ENCODE results near the gene TCEA2.

TCEA2 gene

GRCh38 chr20:64090165-64090564, 27.2 kb downstream of the TCEA2 start:
- DNase-seq, result peak in 32 of 56 donors; percentile 16 to 74 (median 35)

DNA sequence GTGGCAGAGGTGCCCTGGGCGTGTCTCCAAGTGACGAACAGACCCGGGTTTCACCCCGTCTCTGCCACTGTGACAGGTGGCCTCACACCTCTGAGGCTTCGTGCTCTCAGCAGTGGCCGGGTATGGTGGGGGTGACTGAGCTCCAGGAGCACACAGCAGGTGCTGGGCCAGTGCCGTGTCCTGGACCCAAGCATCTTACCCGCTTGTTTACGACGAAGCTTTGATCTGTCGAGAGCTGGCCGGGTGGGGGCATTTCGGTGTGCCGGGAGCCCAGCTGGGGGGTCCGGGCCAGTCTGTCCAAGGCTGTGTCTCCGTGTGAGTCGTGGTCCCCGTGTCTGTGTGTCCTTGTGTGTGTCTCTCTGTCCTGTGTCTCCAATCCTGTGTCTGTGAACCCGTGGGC, 28.3 kb downstream of the TCEA2 start:
- DNase-seq, result no peak

GRCh38 chr20:64091770-64092169, 28.8 kb downstream of the TCEA2 start:
- peak in 16 of 56 donors; percentile 7 to 58 (median 32) for DNase-seq

GRCh38 chr20:64092258-64093012, 29.4 kb downstream of the TCEA2 start:
- DNase-seq, result peak in 2 of 56 donors; percentile 17 to 30

- no peak for DNase-seq
Observed at GRCh38 chr20:64093013-64093503, 30.1 kb downstream of the TCEA2 start.

- no peak for DNase-seq
Observed at GRCh38 chr20:64095455-64095854, 32.5 kb downstream of the TCEA2 start.

- DNase-seq, result no peak
Observed at GRCh38 chr20:64095927-64096326, 32.9 kb downstream of the TCEA2 start.

- no peak for DNase-seq
Observed at GRCh38 chr20:64096535-64096934, 33.5 kb downstream of the TCEA2 start.

DNA sequence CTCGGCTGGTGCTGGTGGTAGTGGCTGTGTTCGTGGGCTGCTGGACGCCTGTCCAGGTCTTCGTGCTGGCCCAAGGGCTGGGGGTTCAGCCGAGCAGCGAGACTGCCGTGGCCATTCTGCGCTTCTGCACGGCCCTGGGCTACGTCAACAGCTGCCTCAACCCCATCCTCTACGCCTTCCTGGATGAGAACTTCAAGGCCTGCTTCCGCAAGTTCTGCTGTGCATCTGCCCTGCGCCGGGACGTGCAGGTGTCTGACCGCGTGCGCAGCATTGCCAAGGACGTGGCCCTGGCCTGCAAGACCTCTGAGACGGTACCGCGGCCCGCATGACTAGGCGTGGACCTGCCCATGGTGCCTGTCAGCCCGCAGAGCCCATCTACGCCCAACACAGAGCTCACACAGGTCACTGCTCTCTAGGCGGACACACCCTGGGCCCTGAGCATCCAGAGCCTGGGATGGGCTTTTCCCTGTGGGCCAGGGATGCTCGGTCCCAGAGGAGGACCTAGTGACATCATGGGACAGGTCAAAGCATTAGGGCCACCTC, 35.5 kb downstream of the TCEA2 start:
- DNase-seq, result no peak

DNA sequence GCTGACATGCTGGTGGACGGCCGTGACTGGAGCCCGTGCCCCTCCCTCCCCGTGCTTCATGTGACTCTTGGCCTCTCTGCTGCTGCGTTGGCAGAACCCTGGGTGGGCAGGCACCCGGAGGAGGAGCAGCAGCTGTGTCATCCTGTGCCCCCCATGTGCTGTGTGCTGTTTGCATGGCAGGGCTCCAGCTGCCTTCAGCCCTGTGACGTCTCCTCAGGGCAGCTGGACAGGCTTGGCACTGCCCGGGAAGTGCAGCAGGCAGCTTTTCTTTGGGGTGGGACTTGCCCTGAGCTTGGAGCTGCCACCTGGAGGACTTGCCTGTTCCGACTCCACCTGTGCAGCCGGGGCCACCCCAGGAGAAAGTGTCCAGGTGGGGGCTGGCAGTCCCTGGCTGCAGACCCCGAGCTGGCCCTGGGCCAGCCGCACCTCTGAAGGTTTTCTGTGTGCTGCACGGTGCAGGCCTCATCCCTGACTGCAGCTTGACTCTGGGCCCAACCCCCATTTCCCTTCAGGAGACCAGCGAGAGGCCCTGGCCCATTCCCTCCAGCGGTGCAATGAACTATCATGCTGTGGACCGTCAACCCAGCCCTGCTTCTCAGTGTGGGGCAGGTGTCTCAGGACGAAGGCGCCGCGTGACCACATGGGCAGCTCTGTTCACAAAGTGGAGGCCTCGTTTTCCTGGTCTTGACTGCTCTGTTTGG, 36.2 kb downstream of the TCEA2 start:
- peak in 14 of 56 donors; percentile 23 to 56 (median 34) for DNase-seq

DNA sequence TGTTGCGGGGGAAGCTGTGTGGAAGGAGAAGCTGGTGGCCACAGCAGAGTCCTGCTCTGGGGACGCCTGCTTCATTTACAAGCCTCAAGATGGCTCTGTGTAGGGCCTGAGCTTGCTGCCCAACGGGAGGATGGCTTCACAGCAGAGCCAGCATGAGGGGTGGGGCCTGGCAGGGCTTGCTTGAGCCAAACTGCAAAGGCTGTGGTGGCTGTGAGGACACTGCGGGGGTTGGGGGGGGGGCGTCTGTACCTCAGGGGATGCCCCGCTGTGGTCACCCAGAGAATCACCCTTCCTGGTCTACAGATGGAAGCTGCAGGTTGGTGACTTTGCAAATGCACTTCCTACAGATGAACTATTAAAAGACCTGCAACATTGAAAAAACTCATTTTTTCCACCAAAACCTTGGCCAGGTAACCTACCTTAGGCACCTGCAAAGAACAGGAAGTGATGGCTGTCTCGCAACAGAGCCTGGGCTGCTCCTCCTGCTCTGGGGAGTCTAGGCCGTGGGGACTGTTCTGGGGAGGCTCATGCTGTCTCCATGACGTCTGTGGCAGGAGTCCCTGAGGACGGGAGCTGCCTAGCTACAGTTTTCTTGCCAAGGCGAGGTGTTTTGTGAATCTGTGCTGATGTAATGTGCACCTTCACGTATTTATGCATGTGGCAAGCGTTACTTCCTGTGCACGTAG, 37.0 kb downstream of the TCEA2 start:
- DNase-seq, result no peak

GRCh38 chr20:64100566-64100888, 37.5 kb downstream of the TCEA2 start:
- DNase-seq, result no peak

DNA sequence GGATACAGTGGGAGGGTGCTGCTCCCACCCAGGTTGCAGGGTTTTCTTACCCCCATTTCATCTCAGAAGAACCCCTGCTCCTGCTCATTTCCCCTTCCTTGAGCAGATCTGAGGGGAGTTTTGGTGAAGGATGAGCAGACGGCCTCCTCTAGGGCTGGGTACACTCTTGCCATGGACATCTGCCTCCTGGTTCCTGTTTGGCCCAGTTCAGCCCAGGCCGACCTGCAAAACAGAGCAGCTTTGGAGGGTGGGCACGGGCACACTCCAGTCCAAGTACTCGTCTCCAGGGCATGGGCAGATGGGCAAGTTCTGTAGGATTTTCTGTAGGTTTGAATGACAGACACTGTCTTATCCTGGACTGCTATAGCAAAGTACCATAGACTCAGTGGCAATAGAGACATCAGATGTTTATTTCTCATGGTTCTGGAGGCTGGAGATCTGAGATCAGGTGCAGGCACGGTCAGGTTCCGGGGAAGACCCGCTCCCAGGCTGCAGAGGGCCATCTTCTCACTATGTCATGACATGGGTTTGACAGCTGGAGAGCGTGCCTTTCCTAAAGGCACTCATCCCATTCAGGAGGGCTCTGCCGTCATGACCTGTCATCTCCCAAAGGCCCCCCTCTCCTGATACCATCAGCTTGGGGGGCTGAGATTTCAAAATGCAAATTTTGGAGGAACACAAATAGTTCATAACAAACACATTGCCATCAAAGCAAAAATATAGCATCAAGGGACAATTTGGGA, 38.1 kb downstream of the TCEA2 start:
- no peak for DNase-seq

DNA sequence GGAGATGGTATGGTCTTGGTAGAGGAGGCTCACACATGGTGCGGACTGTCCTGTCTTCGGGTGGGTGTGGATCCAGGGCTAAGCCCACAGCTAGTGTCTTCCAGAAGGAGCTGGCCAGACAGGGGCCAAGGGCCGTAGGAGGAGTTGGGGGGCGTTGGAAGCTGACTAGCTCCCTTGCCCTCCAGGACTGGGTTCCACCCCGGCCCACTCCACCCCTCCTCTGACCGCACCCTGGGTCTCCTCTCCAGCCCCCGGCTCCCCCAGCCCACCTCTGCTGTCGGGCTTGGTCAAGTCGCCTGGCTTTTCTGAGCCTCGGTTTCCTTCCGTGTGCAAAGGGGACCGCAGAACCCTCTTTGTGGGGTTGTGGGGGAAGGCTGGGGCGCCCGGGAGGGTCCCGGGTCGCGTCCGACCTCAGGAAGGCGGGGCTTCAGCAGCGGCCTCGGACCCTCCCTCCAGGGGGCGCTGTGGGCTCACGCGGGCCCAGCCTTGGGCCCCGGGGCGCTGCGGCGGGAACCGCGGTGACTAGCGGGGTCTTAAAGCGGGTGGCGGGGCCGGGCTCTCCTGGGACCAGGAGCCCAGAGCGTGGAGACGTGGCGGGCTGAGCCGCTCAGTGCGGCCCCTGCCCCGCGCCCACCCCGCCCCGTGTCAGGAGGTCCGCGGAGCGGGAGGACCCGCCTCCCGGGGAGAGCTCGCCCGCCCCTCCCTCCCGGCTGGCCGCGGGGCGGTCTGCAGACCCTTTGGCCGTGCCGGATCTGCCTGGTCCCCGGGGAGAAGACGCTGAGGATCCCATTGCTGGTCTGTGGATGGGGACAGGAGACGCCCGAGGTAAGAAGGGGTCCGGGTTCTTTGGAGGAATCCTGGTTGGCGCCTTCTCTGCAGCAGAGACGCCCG, 39.0 kb downstream of the TCEA2 start:
- DNase-seq, result peak in 2 of 56 donors; percentile 17 to 44

- peak in 9 of 56 donors; percentile 17 to 72 (median 47) for DNase-seq
Observed at GRCh38 chr20:64102647-64103354, 39.8 kb downstream of the TCEA2 start.

DNA sequence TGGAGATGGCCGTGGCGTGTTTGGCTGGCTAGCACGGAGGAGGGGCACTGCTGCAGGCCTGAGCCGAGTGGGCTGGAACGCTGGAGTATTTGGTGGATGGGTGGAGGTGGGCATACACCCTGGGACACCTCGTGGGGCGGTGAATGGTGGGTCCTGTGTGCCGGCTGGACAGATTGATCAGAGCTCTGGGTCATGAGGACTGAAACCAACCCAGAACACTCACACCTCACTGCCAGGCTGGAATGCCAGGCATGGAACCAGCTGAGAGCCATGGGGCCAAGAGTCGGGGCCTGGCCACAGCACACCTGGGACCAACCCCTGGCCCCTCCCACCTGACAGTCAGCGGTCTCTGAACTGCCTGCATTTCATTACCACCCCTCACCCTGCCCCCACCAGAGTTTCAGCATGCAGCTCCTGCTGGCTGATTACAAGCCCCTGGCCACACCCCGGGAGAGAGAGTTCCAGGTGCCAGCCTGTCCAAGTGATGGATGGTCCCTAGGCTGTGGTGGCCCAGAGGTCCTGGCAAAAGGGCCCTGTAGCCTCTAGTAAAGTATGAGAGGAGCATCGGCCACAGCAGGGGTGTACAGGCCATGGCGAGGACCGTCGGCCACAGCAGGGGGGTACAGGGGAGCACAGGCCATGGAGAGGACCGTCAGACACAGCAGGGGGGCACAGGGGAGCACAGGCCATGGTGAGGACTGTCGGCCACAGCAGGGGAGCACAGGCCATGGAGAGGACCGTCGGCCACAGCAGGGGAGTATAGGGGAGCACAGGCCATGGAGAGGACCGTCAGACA, 41.1 kb downstream of the TCEA2 start:
- no peak for DNase-seq

GRCh38 chr20:64104667-64105451, 41.9 kb downstream of the TCEA2 start:
- DNase-seq, result no peak
